PC-9 (cell line): ENCODE measurements around the gene GMCL2.

Experiments
- CTCF ChIP-seq: fragments of 200-600 bp; sonication (generic); conservative IDR thresholded peaks from 2 replicates; pipeline ENCODE4 v1.6.1; 2017; ENCODE audit warnings: mixed run types, antibody characterized with exemption, mild to moderate bottlenecking, moderate library complexity
- EZH2 ChIP-seq: fragments of 200-600 bp; sonication (generic); IDR thresholded peaks from 2 replicates; pipeline ENCODE4 v1.8.0; 2017; ENCODE audit warnings: antibody characterized with exemption, low read depth

- TF ChIP-seq CTCF = no peak
- no peak for TF ChIP-seq EZH2
Measured at GRCh38 chr5:178216779-178217178, 29.6 kb upstream of the GMCL2 start.
